GM18526 (cell line): Measurements from ENCODE around the gene RIPPLY3.

ENCODE experiments used
- POLR2A ChIP-seq: IDR thresholded peaks from 3 replicates; pipeline ENCODE4 v1.6.1; 2011; ENCODE audit not compliant: insufficient read length; ENCODE audit errors: extremely low read depth

RIPPLY3 gene

GRCh38 chr21:37044643-37045042 is 38.1 kb downstream of the RIPPLY3 start:
- no peak for TF ChIP-seq POLR2A

DNA sequence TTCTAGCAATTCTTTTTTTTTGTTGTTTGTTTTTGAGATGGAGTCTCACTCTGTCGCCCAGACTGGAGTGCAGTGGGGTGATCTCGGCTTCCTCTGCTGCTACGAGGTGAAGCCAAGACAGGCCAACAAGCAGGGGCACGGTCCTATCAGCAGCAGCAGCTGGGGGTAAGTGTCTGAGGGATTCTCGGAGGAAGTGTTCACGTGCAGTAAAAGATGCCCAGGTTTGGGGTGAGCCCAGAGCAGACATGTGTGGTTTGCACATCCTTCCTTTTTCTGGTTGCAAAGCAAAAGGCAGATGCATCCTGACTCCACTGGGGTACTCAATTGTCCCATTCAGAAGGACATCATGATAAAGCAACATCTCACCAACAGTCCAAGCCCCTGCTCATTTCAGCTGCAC is 38.6 kb downstream of the RIPPLY3 start:
- no peak for TF ChIP-seq POLR2A

GRCh38 chr21:37045556-37045955 is 39.1 kb downstream of the RIPPLY3 start:
- TF ChIP-seq POLR2A = no peak

GRCh38 chr21:37047079-37047478 is 40.6 kb downstream of the RIPPLY3 start:
- TF ChIP-seq POLR2A = no peak

DNA sequence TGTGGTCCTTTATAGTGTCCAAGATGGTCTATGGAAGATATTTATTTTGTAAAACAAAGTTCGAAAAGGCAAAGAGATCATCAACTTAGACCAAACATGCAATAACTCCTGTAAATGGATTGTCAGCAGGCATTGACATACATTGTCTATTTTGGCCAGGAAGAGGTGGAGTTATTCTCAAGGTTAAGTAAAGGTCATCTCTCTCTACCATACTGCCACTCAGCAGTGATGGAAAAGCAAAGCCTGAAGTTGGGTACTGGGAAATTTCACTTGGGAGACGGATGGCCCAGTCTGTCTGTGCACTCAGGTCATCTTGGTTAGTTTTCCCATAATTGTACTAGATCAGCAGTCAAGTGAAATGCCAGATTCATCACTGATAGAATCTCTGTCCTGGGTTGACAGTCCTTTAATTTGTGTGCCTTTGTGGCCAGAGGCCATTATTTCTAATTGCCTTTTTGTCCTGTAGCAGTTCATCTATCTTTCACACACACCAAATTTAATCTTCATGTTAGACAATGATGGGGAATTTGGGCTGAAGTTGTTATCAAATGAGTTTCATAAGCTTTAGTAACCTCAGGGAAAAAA is 48.9 kb downstream of the RIPPLY3 start:
- no peak for TF ChIP-seq POLR2A

- TF ChIP-seq POLR2A = no peak
Measured at GRCh38 chr21:37057614-37058013, 51.1 kb downstream of the RIPPLY3 start.

GRCh38 chr21:37058261-37058660 is 51.8 kb downstream of the RIPPLY3 start:
- no peak for TF ChIP-seq POLR2A

- TF ChIP-seq POLR2A = no peak
Measured at GRCh38 chr21:37059181-37059580, 52.7 kb downstream of the RIPPLY3 start.

DNA sequence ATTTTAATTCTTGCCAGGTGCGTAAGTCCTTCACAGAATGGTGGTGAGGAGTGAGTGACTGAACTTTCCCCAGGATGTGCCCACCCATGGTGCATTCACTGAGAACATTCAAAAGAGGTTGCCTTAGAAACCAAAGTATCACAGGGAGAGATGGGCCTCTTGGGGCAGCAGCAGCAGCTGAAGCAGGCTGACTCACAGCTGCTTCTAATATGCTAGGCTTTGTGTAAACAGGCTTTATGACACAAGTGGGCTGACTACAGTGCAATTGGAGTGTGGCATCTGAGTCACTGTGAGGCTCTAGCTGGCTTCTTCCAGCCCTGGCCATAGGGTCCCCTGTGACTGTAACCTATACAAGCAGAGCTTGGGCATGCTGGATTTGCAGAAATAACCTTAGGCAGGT is 53.8 kb downstream of the RIPPLY3 start:
- no peak for TF ChIP-seq POLR2A

DNA sequence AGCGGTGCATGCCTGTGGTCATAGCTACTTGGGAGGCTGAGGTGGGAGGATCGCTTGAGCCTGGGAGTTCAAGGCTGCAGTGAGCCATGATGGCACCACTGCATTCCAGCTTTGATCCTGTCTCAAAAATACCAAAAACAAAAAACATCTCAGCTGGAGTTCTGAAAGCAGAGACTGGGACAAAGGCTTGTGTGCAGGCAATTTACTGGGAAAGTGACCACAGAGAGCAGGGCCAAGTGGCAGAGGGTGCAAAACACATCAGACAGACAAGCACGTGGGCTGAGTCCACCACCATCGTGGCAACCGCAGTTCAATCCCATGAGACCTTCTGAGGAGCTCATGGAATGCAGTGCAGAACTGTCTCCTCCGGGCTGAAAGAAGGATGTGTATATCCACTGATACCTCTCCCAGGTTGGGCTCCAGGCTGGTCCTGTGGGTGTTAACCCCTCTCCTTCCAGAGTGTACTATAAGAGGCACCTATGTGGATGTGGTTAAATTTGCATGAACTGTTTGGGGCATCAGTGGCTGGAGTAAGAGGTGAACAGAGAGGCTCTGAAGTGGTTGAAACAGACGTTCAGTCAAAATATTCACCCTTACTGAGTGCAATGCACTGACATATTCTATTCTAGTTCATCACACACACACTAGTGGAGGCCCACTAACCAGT is 55.6 kb downstream of the RIPPLY3 start:
- no peak for TF ChIP-seq POLR2A

DNA sequence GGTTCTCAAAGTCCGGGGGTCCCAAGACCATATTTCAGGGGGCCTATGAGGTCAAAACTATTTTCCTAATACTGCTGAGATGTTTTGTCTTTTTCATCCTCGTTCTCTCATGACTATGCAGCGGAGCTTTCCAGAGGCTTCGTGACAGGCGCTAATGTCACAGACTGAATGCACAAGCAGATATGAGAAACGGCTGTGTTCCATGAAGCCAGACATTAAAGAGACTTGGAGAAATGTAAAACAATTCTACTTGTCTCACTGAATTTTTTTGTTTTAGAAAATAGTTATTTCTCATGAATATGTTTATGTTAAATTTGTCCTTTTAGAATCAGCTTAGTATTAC is 56.1 kb downstream of the RIPPLY3 start:
- TF ChIP-seq POLR2A = no peak

DNA sequence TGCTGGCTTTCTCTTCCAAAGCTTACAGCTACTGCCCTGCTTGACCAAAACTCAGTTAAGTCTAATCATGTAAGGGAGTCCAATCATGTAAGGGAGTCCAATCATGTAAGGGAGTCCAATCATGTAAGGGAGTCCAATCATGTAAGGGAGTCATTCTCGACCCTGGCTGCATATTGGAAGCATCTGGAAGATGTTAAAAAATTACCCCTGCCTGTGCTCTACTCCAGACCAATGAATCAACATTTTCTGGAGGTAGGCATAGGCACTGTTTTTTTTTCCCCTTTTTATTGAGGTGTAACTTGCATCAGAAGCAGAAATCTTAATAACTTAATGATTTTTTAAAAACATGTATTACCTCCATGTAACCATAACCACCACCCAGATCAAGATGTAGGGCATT is 56.9 kb downstream of the RIPPLY3 start:
- TF ChIP-seq POLR2A = no peak

DNA sequence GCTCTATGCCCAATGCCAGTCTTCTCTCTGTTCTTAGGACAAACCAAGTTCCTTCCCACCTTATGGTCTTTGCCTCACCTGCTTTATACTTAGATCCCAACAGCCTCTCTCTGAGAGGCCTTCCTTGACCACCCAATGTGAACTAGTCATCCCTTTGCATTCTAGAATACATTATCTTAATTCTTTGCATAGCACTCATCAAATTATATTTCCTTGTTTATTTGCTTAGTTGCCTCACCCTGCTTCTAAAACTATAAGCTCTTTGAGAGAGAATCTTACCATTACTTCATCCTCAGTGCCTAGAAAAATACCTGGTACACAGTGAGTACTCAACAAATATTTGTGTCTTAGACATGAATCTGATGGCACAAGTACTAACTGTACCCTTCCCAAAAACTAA is 58.3 kb downstream of the RIPPLY3 start:
- TF ChIP-seq POLR2A = no peak

GRCh38 chr21:37065561-37066177 is 59.2 kb downstream of the RIPPLY3 start:
- TF ChIP-seq POLR2A = no peak
